Kidney (tissue), 14 donors: ENCODE measurements around the gene CRMP1. TPM values are rescaled to one million over a fixed set of nuclear protein-coding genes. Genes with fewer than 3 reads are reported as not detected.
A peak's percentile ranks its signal among the peaks of the same experiment; 100 is the strongest.
"Not testable (repeated sequence)": the region's sequence is repeated elsewhere in the genome, so short reads cannot be mapped to it uniquely, and the experiment has no call there.

Experiments used
- DNase-seq, 5 donors: peaks; one replicate each; pipeline ENCODE4 v3.0.0-alpha.2; 2013 to 2020
- FAIRE-seq: peaks from 2 replicates; lab custom pipeline; 2012; peaks lifted over from hg19 to GRCh38; lab: Jason Lieb, UNC
- H3K27ac ChIP-seq, 2 donors: one replicate each; pipeline ENCODE4 v1.7.0; 2013; ENCODE audit warnings: low read depth in 2 of 2, low read length in 2 of 2, inconsistent platforms in 1 of 2
- H3K27me3 ChIP-seq: one replicate; pipeline ENCODE4 v1.7.1; 2013; ENCODE audit warnings: low read length, inconsistent platforms; ENCODE audit not compliant: control insufficient read depth, insufficient read depth
- H3K36me3 ChIP-seq, 3 donors: one replicate each; pipeline versions ENCODE4 v1.7.0 to v1.7.1; 2013; ENCODE audit warnings: low read length in 3 of 3, control low read depth in 1 of 3, inconsistent platforms in 1 of 3; ENCODE audit not compliant: insufficient read depth in 3 of 3, control insufficient read depth in 2 of 3
- H3K4me1 ChIP-seq, 3 donors: one replicate each; pipeline versions ENCODE4 v1.7.0 to v1.7.1; 2013; ENCODE audit warnings: low read length in 3 of 3, inconsistent platforms in 1 of 3, low read depth in 1 of 3; ENCODE audit not compliant: control insufficient read depth in 2 of 3, insufficient read depth in 2 of 3
- H3K4me3 ChIP-seq, 3 donors: one replicate each; pipeline versions ENCODE4 v1.7.0 to v1.8.1; 2013; ENCODE audit warnings: low read length in 3 of 3, control low read depth in 1 of 3, inconsistent platforms in 1 of 3
- H3K9ac ChIP-seq, 3 donors: one replicate each; pipeline versions ENCODE4 v1.7.0 to v1.7.1; 2013; ENCODE audit warnings: low read length in 3 of 3, control low read depth in 1 of 3, inconsistent platforms in 1 of 3
- H3K9me3 ChIP-seq, 3 donors: one replicate each; pipeline versions ENCODE4 v1.7.0 to v1.7.1; 2013; ENCODE audit warnings: low read length in 3 of 3, control low read depth in 1 of 3, inconsistent platforms in 1 of 3; ENCODE audit not compliant: control insufficient read depth in 2 of 3, insufficient read depth in 1 of 3
- CTCF ChIP-seq: IDR thresholded peaks from 3 replicates; pipeline ENCODE4 v1.5.1; 2012; ENCODE audit warnings: mild to moderate bottlenecking, moderate library complexity, borderline replicate concordance; ENCODE audit not compliant: insufficient read depth; ENCODE audit errors: extremely low read depth
- intact Hi-C: fragments of 100-400 bp; cut with DNase I; formaldehyde crosslinking; loops from one replicate; pipeline ENCODE4 v1.11.1; 2022
- polyA plus RNA-seq: library from polyadenylated mRNA; stranded (reverse); fragments of 350-450 nt; fragmentation: Illumina TruSeq; extraction: RNeasy Lipid Tissue Mini Kit (QIAGEN cat#74804); gene quantifications from one replicate; pipeline ENCODE4 v1.2.3, GENCODE V29; 2014; ENCODE audit warnings: low read depth, low replicate concordance; ENCODE audit not compliant: insufficient read depth
- total RNA-seq: library from RNA; stranded (reverse); fragmentation: NEBNext Ultra II Directional; extraction: Animal tissue kit (Norgen Biotek cat#: 25700); gene quantifications from one replicate; pipeline ENCODE4 v1.2.1, GENCODE V29; 2021
- donor health status: control.
- donor health status: control.
- donor health status: control.
- donor health status: control.
- donor health status: control.
- donor health status: DM: yes; HTN: yes; CAD: no.
- donor health status: Normal renal cell carcinoma (clear cell type).

Gene CRMP1
- total and polyA plus RNA-seq, 2 donors from 2014 or later = 0.26 to 0.66 TPM

GRCh38 chr4:5812506-5813229 is 80.2 kb downstream of the CRMP1 start:
- Histone ChIP-seq H3K27ac (no peak overlapping the region), H3K27me3 (no peaks in the 10 kb centered on the region), H3K36me3 (peaks cover 7 to 57% (median 37%) of the 10 kb centered on the region in 3 donors), H3K4me1 (peaks cover 0 to 5% (median 0%) of the 10 kb centered on the region in 3 donors), H3K4me3 (no peak overlapping the region), H3K9ac (no peak overlapping the region), H3K9me3 (no peaks in the 10 kb centered on the region)
- FAIRE-seq (no peak), DNase-seq (peak in 3 of 5 donors; percentile 38 to 91 (median 75))
- intact Hi-C loops = no loop called here
- TF ChIP-seq CTCF = peak; percentile 67

GRCh38 chr4:5812057-5812456 is 80.8 kb downstream of the CRMP1 start:
- peaks cover 7 to 56% (median 37%) of the 10 kb centered on the region in 3 donors for H3K36me3 ChIP-seq
- H3K27ac ChIP-seq, H3K9me3 ChIP-seq, intact Hi-C loops, FAIRE-seq, DNase-seq, H3K9ac ChIP-seq, H3K27me3 ChIP-seq, H3K4me3 ChIP-seq, H3K4me1 ChIP-seq: not testable (repeated sequence)

GRCh38 chr4:5810770-5811430 is 82.0 kb downstream of the CRMP1 start:
- DNase-seq (no peak), FAIRE-seq (no peak)
- H3K27ac ChIP-seq = no peak overlapping the region
- intact Hi-C loops = no loop called here
- H3K4me1 ChIP-seq = peaks cover 0 to 5% (median 0%) of the 10 kb centered on the region in 3 donors
- peaks cover 12 to 52% (median 35%) of the 10 kb centered on the region in 3 donors for H3K36me3 ChIP-seq
- H3K9ac ChIP-seq = no peak overlapping the region
- no peak overlapping the region for H3K4me3 ChIP-seq
- no peaks in the 10 kb centered on the region for H3K9me3 ChIP-seq
- no peaks in the 10 kb centered on the region for H3K27me3 ChIP-seq
- no peak for TF ChIP-seq CTCF

DNA sequence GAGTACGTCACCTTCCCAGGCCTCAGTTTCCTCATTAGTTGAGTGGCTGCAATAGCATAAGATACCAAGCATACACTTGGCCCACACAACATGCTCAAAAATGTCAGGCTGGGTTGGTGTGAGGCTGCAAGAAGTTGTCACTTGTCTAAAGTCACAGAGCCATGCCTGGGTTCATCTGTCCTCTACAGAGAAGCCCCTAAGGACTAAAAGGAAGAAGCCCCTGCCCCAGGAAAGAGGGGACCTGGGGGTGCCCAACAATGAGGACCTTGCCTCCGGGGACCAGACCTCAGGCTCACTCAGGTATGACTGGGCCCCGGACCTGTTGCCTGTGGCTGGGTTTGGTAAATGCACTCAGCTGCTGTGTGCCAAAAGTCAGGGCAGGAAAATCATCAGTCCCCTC is 82.7 kb downstream of the CRMP1 start:
- FAIRE-seq (no peak), DNase-seq (no peak)
- Histone ChIP-seq H3K4me1 (no peaks in the 10 kb centered on the region), H3K27ac (no peak overlapping the region), H3K36me3 (peaks cover 12 to 59% (median 35%) of the 10 kb centered on the region in 3 donors), H3K27me3 (no peaks in the 10 kb centered on the region), H3K4me3 (no peak overlapping the region), H3K9me3 (no peaks in the 10 kb centered on the region), H3K9ac (no peak overlapping the region)
- intact Hi-C loops = no loop called here
- TF ChIP-seq CTCF = no peak
